Effector CD4-positive, alpha-beta T cell (primary cell): ENCODE measurements around the gene FEN1.

Experiments
- DNase-seq: peaks from one replicate; pipeline ENCODE4 v3.0.0-alpha.2; 2020

Gene FEN1

GRCh38 chr11:61795876-61796526, 3.3 kb downstream of the FEN1 start:
- DNase-seq, result no peak

DNA sequence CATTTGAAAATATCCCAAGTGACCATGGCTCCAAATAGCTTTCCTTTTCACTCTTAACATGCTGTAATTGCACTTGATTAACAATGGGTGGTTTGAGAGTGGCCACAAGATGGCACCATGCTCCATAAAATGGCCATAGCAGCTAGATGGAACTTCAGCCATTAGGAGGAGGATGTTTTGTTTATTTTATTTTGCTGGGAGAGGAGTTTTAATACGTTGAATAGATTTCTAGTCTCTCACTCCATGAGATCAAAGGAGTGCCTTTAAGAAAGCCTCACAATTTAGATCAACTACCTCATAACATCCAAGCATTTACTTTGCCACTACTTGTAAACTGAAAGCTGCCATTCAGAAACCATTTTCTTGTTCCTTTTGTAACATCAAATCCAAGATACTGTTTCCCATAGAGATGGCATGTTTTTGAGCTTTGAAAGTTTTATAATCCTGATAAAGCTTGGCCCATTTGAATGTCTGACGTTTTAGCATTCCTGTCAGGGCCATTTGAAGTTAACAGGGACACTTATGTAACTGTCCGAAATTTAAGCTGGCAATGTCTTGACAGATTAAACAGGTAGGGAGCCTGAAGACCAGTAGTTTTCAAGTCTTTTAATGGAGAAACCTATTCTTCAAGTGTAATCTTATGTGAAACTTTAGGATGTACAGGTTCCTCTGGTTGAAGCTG, 4.7 kb downstream of the FEN1 start:
- peak; percentile 75 for DNase-seq

GRCh38 chr11:61799665-61800284, 7.1 kb downstream of the FEN1 start:
- DNase-seq, result no peak

- DNase-seq, result no peak
These were observed 7.9 kb downstream of the FEN1 start for GRCh38 chr11:61800331-61801281.

- DNase-seq, result no peak
These were observed 9.9 kb downstream of the FEN1 start for GRCh38 chr11:61802605-61803004.

GRCh38 chr11:61803889-61804647, 11.4 kb downstream of the FEN1 start:
- DNase-seq, result no peak

GRCh38 chr11:61805146-61805545, 12.4 kb downstream of the FEN1 start:
- DNase-seq, result no peak

- no peak for DNase-seq
These were observed 14.1 kb downstream of the FEN1 start for GRCh38 chr11:61806785-61807184.

DNA sequence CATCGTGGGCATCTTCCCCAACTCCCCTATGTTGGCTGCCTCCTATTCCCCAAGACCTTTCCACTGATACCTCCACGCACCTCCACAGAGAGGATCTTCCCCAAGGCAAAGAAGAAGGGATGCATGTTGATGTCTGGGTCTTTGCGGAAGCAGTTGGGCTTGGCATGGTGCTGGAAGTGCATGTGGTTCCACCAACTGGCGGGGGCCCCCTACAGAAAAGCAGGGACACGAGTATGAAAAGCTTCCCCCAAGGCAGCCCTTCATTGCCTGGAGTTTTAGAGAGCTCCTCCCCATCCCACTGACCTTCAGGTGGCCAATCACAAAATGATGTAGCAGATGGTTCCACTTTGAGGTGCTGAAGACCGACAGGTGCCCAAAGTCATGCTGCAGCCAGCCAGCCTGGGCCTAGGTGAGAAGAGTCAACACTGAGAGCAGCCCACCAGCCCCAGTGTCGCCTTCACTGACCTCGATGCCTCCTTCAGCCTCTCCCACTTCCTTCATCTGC, 18.0 kb downstream of the FEN1 start:
- no peak for DNase-seq

DNA sequence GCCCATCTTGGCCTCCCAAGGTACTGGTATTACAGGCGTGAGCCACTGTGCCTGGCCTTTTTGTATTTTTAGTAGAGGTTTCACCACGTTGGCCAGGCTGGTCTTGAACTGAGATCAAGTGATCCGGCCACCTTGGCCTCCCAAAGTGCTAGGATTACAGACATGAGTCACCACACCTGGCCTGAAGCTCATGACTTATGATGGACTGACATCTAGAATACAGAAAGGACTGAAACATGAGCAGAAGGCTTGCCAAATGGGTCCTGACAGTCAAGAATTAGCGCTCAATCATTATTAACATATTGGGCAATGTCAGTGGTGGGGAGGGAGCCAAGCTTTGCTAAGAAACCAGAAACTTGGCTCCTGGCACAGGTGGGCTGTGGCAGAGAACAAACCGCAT, 19.1 kb downstream of the FEN1 start:
- DNase-seq, result no peak

GRCh38 chr11:61812736-61813411, 20.2 kb downstream of the FEN1 start:
- DNase-seq, result no peak

- no peak for DNase-seq
These were observed 21.7 kb downstream of the FEN1 start for GRCh38 chr11:61814247-61814957.

GRCh38 chr11:61814958-61815789, 22.5 kb downstream of the FEN1 start:
- DNase-seq, result peak; percentile 49

- DNase-seq, result peak; percentile 64
These were observed 23.4 kb downstream of the FEN1 start for GRCh38 chr11:61815790-61816735.

GRCh38 chr11:61816736-61817455, 24.2 kb downstream of the FEN1 start, which contains the start of gene FADS1:
TSS of gene FADS1 (minus strand) at chr11:61817003. CDS start at chr11:61816929, 74 bp downstream.
- peak; percentile 76 for DNase-seq

DNA sequence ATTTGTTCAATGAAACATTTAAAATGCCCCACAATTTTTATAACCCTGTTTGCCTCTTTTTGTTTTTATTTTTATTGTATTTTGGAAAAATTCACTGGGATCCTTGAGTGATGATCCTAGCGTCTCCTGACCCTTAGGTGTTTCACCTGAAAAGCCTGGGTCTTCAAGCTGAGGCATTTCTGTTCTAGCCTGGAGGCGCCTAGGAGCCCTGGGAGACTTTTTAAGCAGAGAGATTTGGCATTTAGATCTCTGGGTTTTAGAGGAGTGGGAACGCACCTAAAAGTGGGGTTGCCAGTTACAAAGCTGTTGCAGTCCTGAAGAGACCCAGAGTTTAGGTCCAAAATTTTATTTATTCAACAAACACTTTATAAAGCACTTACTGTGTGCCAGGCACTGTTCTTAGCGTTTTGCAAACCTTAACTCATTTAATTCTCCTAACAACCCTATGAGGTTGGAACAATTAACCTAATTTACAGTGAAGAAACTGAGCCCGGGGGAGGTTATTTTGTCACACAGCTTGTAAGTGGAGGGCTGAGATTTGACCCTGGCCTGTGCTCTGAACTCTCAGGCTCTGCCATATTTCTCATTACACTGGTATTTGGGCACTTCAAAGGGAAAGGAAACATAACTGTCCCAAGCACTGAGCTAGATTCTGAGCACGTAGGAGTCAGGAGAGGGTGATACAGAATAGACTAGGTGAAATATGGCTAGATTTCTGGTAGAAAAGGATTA, 24.9 kb downstream of the FEN1 start:
- no peak for DNase-seq

DNA sequence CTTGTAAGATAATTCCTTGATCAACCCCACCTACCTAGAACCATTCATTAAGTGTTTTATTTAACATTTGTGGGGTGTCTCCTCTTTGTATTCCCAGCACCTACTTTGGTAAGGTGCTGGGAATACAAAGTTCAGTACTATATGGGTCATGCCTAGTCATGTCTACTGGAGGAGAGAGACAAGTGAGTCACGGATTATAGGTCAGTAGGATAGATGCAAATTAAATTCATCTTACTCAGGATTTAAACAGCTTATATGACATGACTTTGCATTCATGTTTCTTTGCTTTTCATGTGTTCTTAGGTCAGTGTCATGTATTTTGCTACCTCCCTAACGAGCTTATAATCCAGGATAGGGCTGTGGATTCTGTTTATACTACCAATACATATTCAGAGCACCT, 27.5 kb downstream of the FEN1 start:
- no peak for DNase-seq
